Psoas muscle (tissue), 8 donors: Measurements from ENCODE around the gene ADARB1. TPM values are rescaled to one million over a fixed set of nuclear protein-coding genes. Genes with fewer than 3 reads are reported as not detected.
A peak's percentile ranks its signal among the peaks of the same experiment; 100 is the strongest.

Experiments
- ATAC-seq, 4 donors: fragments of 200-7000 bp; cut with Tn5 transposase; one replicate each; pipeline ENCODE4 v1.9.1; 2020; ENCODE audit warnings: moderate library complexity in 3 of 4, mild to moderate bottlenecking in 2 of 4
- DNase-seq, 2 donors: peaks; one replicate each; pipeline ENCODE4 v3.0.0-alpha.2; 2020
- H3K27ac ChIP-seq: fragments of 200-600 bp; one replicate; pipeline ENCODE4 v1.8.0; 2022
- H3K27me3 ChIP-seq, 3 donors: fragments of 200-600 bp in 1 of 3; one replicate each; pipeline versions ENCODE4 v1.6.1 to v1.8.0; 2013 to 2022; ENCODE audit warnings: low read length in 2 of 3, mild to moderate bottlenecking in 2 of 3, moderate library complexity in 1 of 3; ENCODE audit not compliant: insufficient read depth in 3 of 3
- H3K36me3 ChIP-seq, 2 donors: fragments of 200-600 bp in 1 of 2; one replicate each; pipeline versions ENCODE4 v1.6.1 to v1.8.0; 2013 to 2022; ENCODE audit warnings: low read depth in 1 of 2, mild to moderate bottlenecking in 1 of 2, moderate library complexity in 1 of 2; ENCODE audit not compliant: insufficient read depth in 1 of 2
- H3K4me1 ChIP-seq: fragments of 200-600 bp; one replicate; pipeline ENCODE4 v1.8.0; 2022
- H3K4me3 ChIP-seq: fragments of 200-600 bp; one replicate; pipeline ENCODE4 v1.8.0; 2022; ENCODE audit warnings: mild to moderate bottlenecking
- H3K9me3 ChIP-seq: fragments of 200-600 bp; one replicate; pipeline ENCODE4 v1.8.0; 2022
- WGBS, 3 donors: extraction: QIAGEN DNeasy Blood & Tissue Kit; methylation state at CpG; one replicate each; pipeline versions ENCODE4 v1.1.6 to v1.1.7; 2013; 5-methylcytosine and 5-hydroxymethylcytosine counted together
- intact Hi-C, 2 donors: fragments of 100-400 bp; cut with DNase I; formaldehyde crosslinking; loops; one replicate each; pipeline versions ENCODE4 v1.11.0 to v1.14.2; 2022
- polyA plus RNA-seq, 3 donors: library from polyadenylated mRNA; stranded (reverse); fragments of 200-250 nt; gene quantifications; one replicate each; pipeline ENCODE4 v1.2.3, GENCODE V29; 2013
- total RNA-seq, 4 donors: library from RNA; stranded (reverse); fragmentation: NEBNext Ultra II Directional in 2 of 4; extraction: Animal tissue kit (Norgen Biotek cat#: 25700) in 2 of 4; gene quantifications; one replicate each; pipeline versions ENCODE4 v1.2.1 to v1.2.4, GENCODE V29; 2021 to 2023
- TF ChIP-seq, protein P1 (sequence below): fragments of 200-600 bp; IDR thresholded peaks from one replicate; pipeline ENCODE4 v1.8.0; 2022; ENCODE audit warnings: antibody characterized with exemption
- donor health status: healthy with polysubstance abuse.
- donor health status: DM: no; HTN: no; CAD: no; lungs with moderate emphysema.
- donor health status: Bipolar disorder and iron deficiency.
- donor health status: healthy.
- donor health status: DM: yes; HTN: yes; CAD: no.
- donor health status: DM: no; HTN: no; CAD: no.
- donor health status: DM: no; HTN: no; CAD: no.
- donor health status: DM: yes; HTN: yes; CAD: no.

ADARB1 gene
- total and polyA plus RNA-seq, 7 donors = 3.8 to 22.7 (median 6.9) TPM

DNA sequence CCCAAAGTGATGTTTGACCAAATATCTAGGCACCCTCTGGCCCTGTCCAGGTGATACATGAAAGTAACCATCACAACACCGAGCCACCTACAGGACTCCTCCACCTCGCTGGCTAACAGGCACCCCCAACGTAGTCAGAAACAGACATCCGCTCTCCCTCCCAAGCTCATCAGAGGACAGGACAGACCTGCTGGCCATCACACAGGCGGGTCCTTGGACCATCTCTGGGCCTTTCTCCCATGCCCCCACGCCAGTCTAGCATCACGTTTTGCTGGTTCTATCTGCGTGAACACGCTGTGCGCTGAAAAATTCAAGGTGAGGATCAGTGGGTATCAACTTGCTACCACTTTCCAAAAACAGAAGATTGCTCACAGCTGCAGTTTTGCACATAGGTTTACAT lies 21.4 kb upstream of the ADARB1 start:
- Histone ChIP-seq H3K4me3 (no peak overlapping the region), H3K4me1 (peaks cover 43% of the 10 kb centered on the region), H3K27me3 (no peaks in the 10 kb centered on the region), H3K27ac (no peak overlapping the region), H3K36me3 (no peaks in the 10 kb centered on the region), H3K9me3 (no peaks in the 10 kb centered on the region)
- TF ChIP-seq, protein P1, sequence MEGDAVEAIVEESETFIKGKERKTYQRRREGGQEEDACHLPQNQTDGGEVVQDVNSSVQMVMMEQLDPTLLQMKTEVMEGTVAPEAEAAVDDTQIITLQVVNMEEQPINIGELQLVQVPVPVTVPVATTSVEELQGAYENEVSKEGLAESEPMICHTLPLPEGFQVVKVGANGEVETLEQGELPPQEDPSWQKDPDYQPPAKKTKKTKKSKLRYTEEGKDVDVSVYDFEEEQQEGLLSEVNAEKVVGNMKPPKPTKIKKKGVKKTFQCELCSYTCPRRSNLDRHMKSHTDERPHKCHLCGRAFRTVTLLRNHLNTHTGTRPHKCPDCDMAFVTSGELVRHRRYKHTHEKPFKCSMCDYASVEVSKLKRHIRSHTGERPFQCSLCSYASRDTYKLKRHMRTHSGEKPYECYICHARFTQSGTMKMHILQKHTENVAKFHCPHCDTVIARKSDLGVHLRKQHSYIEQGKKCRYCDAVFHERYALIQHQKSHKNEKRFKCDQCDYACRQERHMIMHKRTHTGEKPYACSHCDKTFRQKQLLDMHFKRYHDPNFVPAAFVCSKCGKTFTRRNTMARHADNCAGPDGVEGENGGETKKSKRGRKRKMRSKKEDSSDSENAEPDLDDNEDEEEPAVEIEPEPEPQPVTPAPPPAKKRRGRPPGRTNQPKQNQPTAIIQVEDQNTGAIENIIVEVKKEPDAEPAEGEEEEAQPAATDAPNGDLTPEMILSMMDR = no peak
- DNase-seq = no peak
- ATAC-seq = no peak
- intact Hi-C loops = loop anchor here in 1 of 2 donors (2.0 to 5.0 kb wide), 3 partner anchors 18 to 101 kb away; no protein-coding TSS in a partner anchor
- 70 to 90% (median 73%) methylated on average over 10 of the region's 10 CpGs for WGBS, 3 donors

DNA sequence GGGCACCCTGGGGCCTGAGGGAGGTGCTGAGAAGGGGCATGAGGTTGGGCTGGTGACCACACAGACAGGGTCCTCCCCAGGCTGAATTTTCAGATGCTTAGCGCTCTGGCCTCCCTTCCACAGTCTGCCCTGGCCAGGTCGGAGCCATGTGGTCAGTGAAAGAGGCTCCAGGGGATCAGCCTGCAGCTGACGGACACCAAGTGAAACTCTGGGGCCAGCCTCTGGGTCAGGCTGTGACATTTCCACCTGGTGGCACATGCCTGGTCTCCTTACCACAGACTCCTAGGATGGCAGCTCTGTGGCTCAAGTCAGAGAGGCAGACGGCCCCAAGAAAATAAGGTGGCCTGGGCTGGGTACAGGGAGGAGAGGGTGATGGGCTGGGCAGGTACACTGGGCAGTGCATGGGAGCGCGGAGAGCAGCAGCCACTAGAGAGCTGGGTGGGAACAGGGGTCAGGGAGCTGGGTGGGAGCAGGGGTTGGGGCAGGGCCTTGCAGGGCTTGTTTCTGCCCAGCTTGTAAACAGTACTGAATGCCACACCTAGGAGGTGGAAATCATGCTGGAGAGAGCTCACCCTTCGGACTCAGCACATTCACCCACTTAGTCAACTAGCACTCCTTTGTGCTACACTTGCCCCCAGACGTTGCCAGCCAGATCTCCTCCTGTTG lies 20.7 kb upstream of the ADARB1 start:
- intact Hi-C loops = loop anchor here in 1 of 2 donors (2.0 to 5.0 kb wide), 3 partner anchors 17 to 101 kb away; no protein-coding TSS in a partner anchor
- Histone ChIP-seq H3K27me3 (no peaks in the 10 kb centered on the region), H3K9me3 (no peaks in the 10 kb centered on the region), H3K4me1 (peaks cover 43% of the 10 kb centered on the region), H3K36me3 (no peaks in the 10 kb centered on the region), H3K27ac (no peak overlapping the region), H3K4me3 (no peak overlapping the region)
- TF ChIP-seq, protein P1 = no peak
- peak in 1 of 4 donors; percentile 39 for ATAC-seq
- no peak for DNase-seq
- 72 to 83% (median 72%) methylated on average over 8 of the region's 8 CpGs for WGBS, 3 donors

DNA sequence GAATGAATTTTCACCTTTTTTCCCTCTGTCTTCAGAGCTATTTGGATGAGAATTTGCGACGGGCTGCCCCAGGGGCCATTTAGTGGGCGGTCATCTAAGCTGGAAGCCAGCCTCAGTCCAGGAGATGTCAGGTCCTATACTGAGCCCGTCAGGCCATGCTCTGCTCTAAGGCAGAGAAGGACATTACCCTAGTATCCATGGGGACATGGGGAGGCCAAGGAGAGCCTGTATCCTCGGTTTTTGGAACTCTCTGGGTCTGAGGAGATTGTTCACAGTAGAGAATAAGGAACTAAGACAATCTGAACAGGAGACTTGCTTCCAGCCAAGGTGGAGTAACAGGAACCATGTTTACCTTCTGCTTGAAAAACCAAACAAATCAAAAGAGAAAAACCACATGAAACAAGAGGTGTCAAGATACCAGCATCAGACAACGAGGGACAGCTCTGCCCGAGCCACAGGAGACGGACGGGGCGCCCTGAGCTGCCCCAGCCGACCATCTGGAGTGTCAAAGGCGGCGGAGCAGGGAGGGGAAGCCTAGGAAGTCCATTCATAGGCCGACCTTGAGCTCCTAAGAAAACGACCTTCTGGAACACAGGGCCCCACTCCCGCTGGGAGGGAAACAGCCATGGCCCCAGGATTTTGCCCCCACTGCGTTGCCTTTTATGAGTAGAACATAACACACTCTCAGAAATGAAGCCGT lies 20.0 kb upstream of the ADARB1 start:
- DNase-seq (no peak), ATAC-seq (no peak)
- H3K27ac ChIP-seq = no peak overlapping the region
- peaks cover 37% of the 10 kb centered on the region for H3K4me1 ChIP-seq
- H3K27me3 ChIP-seq = no peaks in the 10 kb centered on the region
- WGBS, 3 donors = 87 to 88% (median 88%) methylated on average over 18 of the region's 18 CpGs
- no peaks in the 10 kb centered on the region for H3K9me3 ChIP-seq
- no peak overlapping the region for H3K4me3 ChIP-seq
- H3K36me3 ChIP-seq = no peaks in the 10 kb centered on the region
- intact Hi-C loops = loop anchor here in 1 of 2 donors (5.0 kb wide), 2 partner anchors 73 to 102 kb away; no protein-coding TSS in a partner anchor
- TF ChIP-seq, protein P1 = no peak

DNA sequence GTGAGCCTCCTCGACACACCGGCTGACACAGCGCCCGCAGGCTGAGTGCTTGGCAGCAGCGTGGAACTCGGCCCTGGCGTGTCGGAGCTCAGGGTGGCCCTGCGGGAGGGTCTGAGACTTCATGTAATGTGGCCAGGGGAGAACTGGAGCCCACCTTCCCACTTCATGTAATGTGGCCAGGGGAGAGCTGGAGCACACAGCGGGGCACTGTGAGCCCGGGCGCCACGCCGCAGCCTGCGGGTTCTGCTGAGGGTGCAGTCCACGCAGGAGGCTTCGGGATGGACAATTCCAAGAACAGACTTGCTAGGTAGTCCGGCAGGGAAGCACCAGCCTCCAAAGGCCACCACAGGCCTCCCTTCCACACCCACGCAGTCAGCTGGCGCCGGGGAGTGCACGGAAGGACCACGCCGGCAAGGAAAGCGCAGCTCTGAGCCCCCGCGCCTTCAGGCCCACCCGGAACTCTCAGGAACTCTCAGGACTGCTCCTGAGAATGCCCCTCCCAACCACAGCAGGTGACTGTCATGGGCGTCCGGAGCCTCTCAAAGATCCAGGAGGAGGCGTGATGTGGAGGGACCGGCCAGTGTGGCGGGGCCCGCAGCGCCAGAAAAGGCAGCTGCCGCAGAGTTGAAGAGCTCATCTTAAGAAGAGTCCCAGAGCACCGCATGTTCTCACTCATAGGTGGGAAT lies 19.3 kb upstream of the ADARB1 start:
- intact Hi-C loops = loop anchor here in 1 of 2 donors (5.0 kb wide), 2 partner anchors 72 to 103 kb away; no protein-coding TSS in a partner anchor
- DNase-seq = no peak
- H3K4me1 ChIP-seq = peaks cover 30% of the 10 kb centered on the region
- H3K27me3 ChIP-seq = no peaks in the 10 kb centered on the region
- H3K4me3 ChIP-seq = no peak overlapping the region
- no peak for ATAC-seq
- WGBS, 3 donors = 86 to 93% (median 92%) methylated on average over 37 of the region's 37 CpGs
- no peaks in the 10 kb centered on the region for H3K36me3 ChIP-seq
- TF ChIP-seq, protein P1 = no peak
- H3K9me3 ChIP-seq = no peaks in the 10 kb centered on the region
- no peak overlapping the region for H3K27ac ChIP-seq
